ENCODE results near the gene TRIM46. TPM values are rescaled to one million over a fixed set of nuclear protein-coding genes. Genes with fewer than 3 reads are reported as not detected.

Gene TRIM46
- total RNA-seq, 1 experiment from 2014 or later, result 3.8 TPM

- TF ChIP-seq SRF (IDR thresholded peaks at IDR 0.05; ENCODE audit: low read depth), result no peak
- no peak for TF ChIP-seq ZNF274 (IDR thresholded peaks at IDR 0.05; ENCODE audit: low read depth, low read length)
- no peak for TF ChIP-seq RAD21 (IDR thresholded peaks at IDR 0.05; ENCODE audit: low read depth)
- TF ChIP-seq SP1 (IDR thresholded peaks at IDR 0.05; ENCODE audit: low read depth), result no peak
- no peak for TF ChIP-seq JUND (IDR thresholded peaks at IDR 0.05)
- TF ChIP-seq YY1 (IDR thresholded peaks at IDR 0.05; ENCODE audit: extremely low read depth, insufficient replicate concordance, low read depth, low read length), result no peak
- no peak for TF ChIP-seq CEBPB (IDR thresholded peaks at IDR 0.05; ENCODE audit: low read depth)
- TF ChIP-seq EGR1 (IDR thresholded peaks at IDR 0.05; ENCODE audit: low read depth), result no peak
- TF ChIP-seq MAX (IDR thresholded peaks at IDR 0.05), result no peak
- TF ChIP-seq SIN3A (IDR thresholded peaks at IDR 0.05; ENCODE audit: low read depth), result no peak
- TF ChIP-seq EZH2phosphoT487 (IDR thresholded peaks at IDR 0.05; ENCODE audit: borderline replicate concordance), result no peak
- TF ChIP-seq, protein P1, sequence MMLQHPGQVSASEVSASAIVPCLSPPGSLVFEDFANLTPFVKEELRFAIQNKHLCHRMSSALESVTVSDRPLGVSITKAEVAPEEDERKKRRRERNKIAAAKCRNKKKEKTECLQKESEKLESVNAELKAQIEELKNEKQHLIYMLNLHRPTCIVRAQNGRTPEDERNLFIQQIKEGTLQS (IDR thresholded peaks at IDR 0.05), result no peak
- TF ChIP-seq REST (IDR thresholded peaks at IDR 0.05; ENCODE audit: low read depth), result no peak
- no peak for TF ChIP-seq ZFX (IDR thresholded peaks at IDR 0.05)
- TF ChIP-seq, protein P2, sequence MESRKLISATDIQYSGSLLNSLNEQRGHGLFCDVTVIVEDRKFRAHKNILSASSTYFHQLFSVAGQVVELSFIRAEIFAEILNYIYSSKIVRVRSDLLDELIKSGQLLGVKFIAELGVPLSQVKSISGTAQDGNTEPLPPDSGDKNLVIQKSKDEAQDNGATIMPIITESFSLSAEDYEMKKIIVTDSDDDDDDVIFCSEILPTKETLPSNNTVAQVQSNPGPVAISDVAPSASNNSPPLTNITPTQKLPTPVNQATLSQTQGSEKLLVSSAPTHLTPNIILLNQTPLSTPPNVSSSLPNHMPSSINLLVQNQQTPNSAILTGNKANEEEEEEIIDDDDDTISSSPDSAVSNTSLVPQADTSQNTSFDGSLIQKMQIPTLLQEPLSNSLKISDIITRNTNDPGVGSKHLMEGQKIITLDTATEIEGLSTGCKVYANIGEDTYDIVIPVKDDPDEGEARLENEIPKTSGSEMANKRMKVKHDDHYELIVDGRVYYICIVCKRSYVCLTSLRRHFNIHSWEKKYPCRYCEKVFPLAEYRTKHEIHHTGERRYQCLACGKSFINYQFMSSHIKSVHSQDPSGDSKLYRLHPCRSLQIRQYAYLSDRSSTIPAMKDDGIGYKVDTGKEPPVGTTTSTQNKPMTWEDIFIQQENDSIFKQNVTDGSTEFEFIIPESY (IDR thresholded peaks at IDR 0.05; ENCODE audit: extremely low read depth, insufficient replicate concordance, low read length), result no peak
- TF ChIP-seq EZH2 (IDR thresholded peaks at IDR 0.05), result no peak
- no peak for TF ChIP-seq POLR2AphosphoS5 (IDR thresholded peaks at IDR 0.05; ENCODE audit: low read depth, low read length)
- TF ChIP-seq, protein P3, sequence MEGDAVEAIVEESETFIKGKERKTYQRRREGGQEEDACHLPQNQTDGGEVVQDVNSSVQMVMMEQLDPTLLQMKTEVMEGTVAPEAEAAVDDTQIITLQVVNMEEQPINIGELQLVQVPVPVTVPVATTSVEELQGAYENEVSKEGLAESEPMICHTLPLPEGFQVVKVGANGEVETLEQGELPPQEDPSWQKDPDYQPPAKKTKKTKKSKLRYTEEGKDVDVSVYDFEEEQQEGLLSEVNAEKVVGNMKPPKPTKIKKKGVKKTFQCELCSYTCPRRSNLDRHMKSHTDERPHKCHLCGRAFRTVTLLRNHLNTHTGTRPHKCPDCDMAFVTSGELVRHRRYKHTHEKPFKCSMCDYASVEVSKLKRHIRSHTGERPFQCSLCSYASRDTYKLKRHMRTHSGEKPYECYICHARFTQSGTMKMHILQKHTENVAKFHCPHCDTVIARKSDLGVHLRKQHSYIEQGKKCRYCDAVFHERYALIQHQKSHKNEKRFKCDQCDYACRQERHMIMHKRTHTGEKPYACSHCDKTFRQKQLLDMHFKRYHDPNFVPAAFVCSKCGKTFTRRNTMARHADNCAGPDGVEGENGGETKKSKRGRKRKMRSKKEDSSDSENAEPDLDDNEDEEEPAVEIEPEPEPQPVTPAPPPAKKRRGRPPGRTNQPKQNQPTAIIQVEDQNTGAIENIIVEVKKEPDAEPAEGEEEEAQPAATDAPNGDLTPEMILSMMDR (IDR thresholded peaks at IDR 0.05 in 2 of 3, conservative IDR thresholded peaks at IDR 0.05 in 1 of 3; ENCODE audit: borderline replicate concordance in 1 of 3, insufficient read depth in 1 of 3, low read depth in 2 of 3, low read length in 2 of 3), result no peak
- TF ChIP-seq CBX3 (IDR thresholded peaks at IDR 0.05; ENCODE audit: low read depth), result no peak
- ChIA-PET POLR2A (no interaction called here), CTCF (no interaction called here), RAD21 (ENCODE audit: low non-redundant PET in 1 of 2, low total read pairs in 2 of 2, uncharacterized antibody in 2 of 2, unreplicated experiment in 2 of 2) (no interaction called here)
- Histone ChIP-seq H3K79me2 (ENCODE audit: insufficient read depth, low read length) (peaks cover 9% of the 10 kb centered on the region), H3K9me3 (ENCODE audit: control insufficient read depth in 1 of 2, insufficient read depth in 1 of 2, low read depth in 1 of 2, low read length in 2 of 2) (no peaks in the 10 kb centered on the region), H2AFZ (ENCODE audit: low read depth, low read length, poor library complexity, severe bottlenecking) (no peak overlapping the region), H3K4me1 (ENCODE audit: control insufficient read depth in 1 of 2, insufficient read depth in 2 of 2, low read length in 2 of 2) (peaks cover 8 to 22% of the 10 kb centered on the region in 2 experiments; a peak in 3 of 4 replicates), H3K9ac (ENCODE audit: low read length) (no peak overlapping the region), H3K36me3 (ENCODE audit: control insufficient read depth in 1 of 2, insufficient read depth in 2 of 2, low read length in 2 of 2) (peaks cover 3 to 17% of the 10 kb centered on the region in 2 experiments; a peak in 2 of 4 replicates), H3K4me3 (replicated peaks in 1 of 2; ENCODE audit: low read depth in 1 of 2, low read length in 2 of 2) (no peak overlapping the region), H3K27ac (ENCODE audit: low read depth, low read length) (no peak overlapping the region), H3K9me2 (ENCODE audit: insufficient read depth) (no peaks in the 10 kb centered on the region), H3K4me2 (ENCODE audit: low read length) (no peak overlapping the region), H4K20me1 (ENCODE audit: insufficient read depth) (no peaks in the 10 kb centered on the region), H3K27me3 (ENCODE audit: insufficient read depth, low read length) (no peaks in the 10 kb centered on the region)
- BruUV-seq (replicated peaks), result no TSS peak
- no peak for DNase-seq (ENCODE audit: low read depth, low spot score)
- no peak for ATAC-seq
- intact Hi-C loops (cut with micrococcal nuclease), result no loop called here
Measured at GRCh38 chr1:155198547-155198906, 24.9 kb downstream of the TRIM46 start.
